DMS53 (cell line): Measurements from ENCODE around the gene FBXW4.

Experiments used
- DNase-seq: peaks from one replicate; lab custom pipeline; 2025; lab: John Stamatoyannopoulos, UW

The FBXW4 gene

DNA sequence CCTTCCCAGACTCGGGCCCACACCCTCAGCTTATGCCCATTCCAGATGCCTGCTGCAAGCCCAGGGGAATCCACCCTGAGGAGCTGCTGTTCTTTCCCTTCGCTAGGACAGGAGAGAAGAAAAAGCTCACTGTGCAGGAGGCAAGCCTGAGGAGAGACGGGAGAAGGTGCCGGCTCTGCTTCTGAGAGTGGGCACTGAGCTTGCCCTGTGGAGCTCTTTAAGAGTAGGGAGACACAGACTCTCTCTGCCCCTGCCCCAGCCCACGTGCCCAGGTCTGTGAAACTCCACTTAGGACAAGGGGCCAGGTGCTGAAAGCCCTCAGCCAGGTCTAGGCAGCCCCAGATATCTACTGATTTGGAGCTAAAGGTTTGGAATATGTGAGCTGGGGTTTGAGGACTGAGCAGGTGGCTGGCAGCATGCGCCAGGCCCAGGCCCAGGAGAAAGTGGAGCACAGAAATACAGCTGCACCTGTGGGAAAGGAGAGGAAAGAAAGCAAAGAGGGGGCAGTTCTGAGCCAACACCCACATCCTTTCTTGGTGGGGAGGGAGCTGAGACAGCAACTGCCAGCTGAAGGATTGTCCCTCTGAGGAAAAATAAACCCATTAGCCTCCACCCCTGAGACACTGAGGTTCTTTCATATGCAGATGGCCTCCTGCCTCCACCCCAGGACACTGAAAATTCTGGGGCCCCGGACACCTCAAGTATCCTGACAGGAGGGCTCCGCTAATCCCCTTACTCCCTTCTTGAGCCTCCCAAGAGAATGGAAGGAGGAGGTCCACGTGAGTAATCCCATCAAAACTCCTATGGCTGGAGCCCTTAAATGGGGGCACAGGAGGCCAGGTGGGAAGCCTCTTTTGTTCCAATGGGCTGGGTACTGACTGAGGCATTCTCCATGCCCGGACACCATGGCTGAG, 114.2 kb downstream of the FBXW4 start:
- DNase-seq, result no peak

DNA sequence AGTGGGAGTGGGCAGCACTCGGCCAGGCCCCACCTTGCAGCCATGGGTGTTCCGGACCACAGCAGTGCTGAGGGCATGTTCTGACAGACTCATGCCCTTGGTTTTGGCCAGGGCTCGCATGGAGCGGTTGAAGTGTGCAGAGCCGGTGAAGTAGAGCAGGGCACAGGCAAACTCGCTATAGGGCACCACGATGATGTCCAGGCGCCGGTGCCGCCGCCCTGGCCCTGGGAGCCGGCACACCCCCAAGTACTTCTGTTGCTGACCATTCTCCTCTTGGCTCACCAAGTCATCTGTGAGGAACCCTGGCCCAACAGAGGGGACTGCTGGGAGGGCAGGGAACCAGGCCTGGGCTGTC, 115.5 kb downstream of the FBXW4 start:
- DNase-seq, result no peak

DNA sequence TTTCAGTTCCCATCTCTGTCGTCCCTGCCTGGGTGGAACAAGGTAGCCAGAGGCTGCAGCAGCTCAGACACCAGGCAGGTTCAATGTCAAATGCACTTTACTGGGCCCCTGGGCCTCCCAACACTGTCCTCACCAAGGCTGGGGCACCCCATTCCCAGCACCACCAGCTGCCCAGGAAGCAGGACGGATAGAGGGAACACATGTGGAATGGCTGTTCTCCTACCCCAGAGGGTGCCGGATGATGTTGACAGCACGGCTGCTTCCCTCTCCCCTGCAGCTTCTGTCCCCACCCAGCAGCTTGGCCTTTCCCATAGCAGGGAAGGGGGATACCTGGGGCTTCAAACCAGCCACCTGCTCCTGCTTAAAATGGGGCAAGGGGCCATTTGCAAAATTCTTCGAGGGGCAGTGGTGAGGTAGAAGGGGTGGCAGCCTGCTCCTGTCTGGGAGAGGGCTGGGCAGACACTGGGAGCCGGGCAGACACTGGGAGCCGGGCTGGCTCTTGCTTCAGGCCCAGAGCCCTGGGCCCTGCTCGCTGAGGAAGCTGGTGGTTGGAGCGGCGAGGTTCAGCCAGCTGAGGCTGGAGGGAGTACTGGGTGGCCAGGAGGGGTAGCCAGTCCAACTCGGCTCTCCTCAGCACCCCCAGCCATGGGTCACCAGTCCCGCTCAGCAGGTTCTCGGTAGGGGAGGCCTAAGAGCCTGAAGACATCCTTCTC, 116.0 kb downstream of the FBXW4 start:
- no peak for DNase-seq

DNA sequence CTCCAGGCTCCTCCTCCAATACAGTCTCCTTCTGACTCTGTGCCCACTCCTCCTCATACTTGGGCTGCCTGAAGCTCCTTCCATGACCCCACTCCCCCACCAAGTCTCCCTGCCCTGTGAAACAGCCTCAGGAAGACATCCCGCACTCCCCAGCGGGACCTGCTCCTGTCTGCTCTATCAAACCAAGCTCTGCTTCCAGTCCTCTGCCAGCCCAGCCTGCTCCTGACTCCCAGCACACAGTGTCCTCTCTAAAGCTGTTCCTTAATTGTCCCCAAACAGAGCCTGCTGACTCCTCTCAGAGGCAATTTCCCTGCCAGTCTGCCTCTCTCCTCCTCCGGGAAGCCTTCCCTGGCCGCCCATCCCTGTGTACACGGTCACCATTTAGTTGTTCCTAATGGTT, 116.8 kb downstream of the FBXW4 start:
- DNase-seq, result no peak

DNA sequence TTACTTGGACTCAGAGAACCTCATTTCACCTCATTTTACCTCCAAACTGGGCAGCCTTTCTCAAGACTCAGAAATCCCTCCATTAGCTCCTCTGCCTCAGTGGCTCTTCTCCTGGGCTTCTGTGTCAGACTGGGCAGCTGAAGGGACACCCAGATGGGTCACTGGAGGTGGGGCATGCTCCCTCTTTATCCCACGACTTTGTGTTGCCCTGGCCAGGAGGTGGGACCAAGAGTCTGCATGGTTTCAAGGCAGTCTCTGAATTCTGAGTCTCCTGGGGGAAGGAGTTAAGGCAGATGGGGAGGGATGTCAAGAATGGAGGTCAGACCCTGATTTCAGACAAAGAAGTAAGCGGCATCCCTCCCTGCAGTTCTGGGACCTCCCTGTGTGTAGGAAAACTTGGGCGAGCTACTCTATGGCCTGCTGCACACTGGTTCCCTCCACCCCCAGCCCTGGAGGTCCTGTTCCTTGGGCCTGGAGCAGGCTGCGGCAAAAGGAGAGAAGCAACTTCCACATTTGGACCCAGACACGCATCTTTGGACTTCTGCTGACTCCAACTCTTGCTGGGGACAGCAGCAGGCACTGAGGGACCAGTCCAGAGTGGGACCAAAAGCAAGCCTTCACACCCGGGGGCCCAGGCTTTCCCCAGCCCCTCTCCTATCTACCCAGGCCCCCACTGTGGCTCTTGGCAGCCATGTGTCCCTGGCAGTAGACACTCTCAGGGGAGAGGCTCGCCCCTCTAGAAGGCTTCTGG, 117.7 kb downstream of the FBXW4 start:
- DNase-seq, result no peak

DNA sequence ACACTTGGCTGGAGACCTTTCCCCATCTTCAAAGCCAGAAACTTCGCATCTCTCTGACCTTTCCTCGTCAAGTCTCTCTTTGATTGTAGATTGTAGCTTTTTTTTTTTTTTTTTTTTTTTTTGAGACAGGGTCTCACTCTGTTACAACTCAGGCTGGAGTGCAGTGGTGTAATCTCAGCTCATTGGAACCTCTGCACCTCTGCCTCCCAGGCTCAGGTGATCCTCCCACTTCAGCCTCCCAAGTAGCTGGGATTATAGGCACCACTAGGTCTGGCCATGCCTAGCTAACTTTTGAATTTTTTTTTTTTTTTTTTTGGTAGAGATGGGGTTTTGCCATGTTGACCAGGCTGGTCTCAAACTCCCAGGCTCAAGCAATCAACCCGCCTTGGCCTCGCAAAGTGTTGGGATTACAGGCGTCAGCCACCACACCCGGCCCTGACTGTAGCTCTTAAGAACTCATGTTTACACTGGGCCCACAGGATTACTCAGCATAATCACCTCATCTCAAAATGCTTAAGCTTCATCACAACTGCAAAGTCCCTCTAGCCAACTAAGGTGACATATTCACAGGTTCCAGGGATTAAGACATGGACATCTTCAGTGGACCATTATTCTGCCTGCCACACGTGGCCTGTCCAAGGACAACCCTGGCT, 118.6 kb downstream of the FBXW4 start:
- DNase-seq, result peak; percentile 40

DNA sequence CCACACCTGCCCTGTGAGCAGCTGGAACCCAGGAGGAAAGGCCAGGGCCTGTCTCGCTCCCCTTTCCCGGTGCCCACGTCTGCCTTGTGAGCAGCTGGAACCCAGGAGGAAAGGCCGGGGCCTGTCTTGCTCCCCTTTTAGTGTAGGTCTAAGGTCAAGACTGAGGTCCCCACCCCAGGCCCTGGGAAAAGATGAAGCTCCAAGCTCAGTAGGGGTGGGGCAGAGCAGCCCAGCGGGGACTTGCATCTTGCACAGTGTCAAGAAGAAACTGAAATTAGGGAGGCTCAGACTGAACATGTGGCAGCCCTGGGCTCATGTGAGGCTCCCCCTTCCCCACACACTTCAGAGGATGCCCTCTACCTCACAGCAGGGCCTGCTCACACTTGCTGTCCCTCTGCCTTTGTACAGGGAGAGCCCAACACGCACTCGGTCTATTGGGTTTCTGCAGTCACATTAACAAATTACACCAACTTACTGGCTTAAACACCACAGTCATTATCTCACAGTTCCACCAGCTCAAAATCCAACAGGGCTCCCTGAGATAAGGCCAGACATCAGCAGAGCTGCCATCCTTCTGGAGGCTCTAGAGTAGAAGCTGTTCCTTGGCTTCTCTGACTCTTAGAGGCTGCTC, 119.3 kb downstream of the FBXW4 start:
- DNase-seq, result no peak

DNA sequence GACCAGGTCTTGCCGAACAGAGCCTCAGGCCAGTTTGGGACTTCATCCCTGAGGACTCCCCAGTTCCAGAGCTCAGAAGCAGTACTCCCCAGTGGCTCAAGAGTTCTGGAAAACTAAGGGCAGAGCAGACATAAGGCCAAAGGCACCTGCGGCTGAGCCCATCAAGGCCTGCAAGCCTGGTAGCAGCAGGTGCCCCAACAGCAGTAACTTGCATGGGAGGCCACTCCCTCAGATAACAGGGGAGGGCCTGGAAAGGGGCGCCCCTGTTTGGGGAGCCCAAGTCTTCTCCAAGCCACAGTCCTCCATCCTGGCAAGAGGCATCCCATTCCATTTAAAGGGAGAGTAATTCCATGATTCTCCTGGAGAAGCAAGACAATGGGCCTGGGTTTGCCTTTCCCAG, 119.9 kb downstream of the FBXW4 start:
- DNase-seq, result no peak

DNA sequence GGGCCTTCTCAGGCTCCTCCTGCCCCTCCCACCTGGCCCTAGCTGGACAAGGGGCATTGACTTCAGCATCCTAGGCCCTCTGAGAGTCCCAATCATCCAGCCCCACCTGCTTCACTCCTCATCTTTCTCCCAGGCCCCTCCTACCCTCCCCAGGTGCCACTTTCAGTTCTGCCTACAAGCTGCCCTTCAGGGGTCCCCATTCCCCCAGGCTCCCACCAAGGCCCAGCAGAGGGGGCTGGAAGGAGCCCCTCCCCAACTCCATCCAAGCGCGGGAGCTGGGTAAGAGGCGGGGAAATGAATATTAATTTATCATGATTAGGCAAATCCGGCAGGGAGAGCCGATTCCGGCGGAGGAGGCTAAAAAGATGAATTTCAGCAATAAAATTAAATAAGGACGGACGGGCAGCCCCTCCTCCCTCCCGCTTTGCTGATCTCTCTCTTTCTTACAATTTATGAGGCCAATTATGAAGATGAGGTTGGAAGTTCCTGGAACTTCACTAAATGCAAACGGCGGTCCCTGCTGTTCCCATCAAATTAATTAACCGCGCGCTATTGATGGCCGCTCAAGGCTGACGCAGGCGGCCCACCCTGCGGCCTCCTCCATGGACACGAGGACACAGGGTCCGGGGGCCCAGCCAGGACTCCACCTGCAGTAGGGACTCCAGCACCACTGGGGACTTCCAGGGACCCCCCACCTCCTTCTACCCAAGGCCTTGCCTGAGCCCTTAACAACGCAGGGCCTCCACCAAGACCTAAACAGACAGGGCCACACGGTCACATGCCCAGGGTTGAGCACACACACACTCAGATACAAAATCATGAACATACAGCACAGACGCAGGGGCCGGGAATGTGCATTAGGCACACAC, 120.9 kb downstream of the FBXW4 start:
- DNase-seq, result no peak

DNA sequence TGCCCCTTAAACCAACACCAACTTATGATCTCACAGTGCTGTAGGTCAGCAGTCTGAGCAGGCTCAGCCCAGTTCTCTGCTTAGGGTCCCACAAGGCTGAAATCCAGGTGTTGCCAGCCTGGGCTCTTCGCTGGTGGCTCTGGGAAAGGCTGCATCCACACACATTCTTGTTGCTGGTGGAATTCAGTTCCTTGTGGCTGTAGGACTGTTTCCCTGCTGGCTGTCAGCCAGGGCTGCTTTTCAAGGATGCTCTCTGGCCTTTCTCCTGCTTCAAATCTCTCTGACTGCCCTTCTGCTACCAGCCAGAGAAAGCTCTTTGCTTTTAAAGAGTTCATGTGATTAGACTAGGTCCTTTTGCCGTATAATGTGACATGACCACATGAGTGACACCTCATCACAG, 122.2 kb downstream of the FBXW4 start:
- DNase-seq, result peak; percentile 25

DNA sequence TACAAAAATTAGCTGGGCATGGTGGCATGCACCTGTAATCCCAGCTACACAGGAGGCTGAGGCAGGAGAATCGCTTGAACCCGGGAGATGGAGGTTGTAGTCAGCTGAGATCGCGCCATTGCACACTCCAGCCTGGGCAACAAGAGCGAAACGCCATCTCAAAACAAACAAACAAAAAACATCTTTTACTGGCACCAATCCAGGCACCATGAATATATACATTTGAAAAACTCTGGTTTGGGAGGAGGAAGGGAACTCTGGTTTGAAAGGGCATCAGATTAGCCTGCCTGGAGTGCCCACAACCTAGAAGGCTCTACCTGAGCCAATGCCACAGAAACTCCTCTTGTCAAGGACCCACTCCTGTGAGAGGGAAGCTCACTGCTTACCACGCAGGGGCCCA, 122.8 kb downstream of the FBXW4 start:
- no peak for DNase-seq

DNA sequence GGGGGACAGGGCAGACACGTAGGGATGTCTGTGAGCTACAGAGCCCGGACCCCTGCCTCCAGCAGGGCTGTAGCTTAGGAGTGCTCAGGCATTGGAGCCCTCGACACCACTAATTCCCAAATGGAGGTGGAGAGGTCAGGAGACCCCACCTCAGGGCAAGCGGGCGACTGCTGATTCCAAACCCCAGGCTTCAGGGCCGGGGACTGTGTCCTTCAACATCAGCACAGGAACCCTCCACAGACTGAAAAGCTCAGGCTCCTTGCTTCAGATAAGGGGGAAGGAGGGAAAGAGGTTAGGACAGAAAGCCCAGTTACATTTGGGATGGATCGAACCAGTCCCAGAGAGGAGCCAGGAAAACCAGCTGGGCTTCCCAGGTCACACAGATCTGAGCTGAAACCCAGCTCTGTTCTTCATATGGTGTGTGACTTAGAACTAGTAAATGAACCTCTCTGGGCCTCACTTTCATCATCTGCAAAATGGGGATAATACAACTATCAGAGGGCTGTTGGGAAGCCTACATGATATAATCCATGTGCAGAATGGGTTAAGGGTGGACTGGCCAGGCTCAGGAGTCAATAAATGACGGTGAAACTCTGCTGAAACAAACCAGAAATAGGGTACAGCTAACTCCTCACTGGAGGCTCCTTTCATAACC, 123.6 kb downstream of the FBXW4 start:
- DNase-seq, result no peak

DNA sequence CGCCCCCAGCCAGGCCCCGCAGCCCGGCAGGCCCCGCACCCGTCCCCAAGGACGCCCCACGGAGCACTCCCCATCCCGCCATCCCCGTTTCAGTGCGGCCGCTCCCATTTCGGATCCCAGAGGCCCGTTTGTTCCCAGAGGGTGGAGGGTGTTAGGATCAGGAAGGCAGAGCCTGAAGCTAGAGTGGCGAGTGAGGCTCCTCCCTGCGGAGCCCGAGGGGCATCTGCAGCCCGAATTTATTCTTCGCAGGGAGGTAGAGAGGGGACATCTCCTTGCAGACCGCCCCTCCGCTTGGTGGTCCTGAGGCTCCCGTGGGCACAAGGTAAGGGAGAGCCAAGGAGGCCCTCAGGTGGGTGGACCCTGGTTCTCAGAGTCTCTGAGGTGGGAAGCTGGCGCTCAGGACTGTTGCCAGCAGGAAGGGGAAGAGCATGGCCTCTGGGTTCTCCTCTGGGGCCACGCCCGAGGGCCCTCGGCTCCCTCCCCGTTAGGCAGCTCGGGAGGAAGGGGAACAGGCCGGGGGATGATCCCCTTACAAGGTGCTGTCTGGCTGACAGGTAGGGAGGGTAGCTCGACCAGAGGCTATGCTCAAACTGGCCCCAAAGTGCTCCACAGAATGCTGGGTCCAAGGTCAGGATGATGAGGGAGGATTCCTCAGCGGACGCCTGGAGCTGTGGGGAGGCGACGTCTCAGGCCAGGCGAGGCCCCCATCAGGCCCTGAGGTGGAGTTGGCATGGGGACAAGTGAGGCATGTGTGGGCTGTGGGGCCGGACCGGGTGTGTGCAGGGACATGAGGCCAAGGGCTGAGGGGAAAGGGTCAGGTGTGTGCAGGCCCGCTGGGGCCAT, 124.3 kb downstream of the FBXW4 start:
- peak; percentile 70 for DNase-seq

DNA sequence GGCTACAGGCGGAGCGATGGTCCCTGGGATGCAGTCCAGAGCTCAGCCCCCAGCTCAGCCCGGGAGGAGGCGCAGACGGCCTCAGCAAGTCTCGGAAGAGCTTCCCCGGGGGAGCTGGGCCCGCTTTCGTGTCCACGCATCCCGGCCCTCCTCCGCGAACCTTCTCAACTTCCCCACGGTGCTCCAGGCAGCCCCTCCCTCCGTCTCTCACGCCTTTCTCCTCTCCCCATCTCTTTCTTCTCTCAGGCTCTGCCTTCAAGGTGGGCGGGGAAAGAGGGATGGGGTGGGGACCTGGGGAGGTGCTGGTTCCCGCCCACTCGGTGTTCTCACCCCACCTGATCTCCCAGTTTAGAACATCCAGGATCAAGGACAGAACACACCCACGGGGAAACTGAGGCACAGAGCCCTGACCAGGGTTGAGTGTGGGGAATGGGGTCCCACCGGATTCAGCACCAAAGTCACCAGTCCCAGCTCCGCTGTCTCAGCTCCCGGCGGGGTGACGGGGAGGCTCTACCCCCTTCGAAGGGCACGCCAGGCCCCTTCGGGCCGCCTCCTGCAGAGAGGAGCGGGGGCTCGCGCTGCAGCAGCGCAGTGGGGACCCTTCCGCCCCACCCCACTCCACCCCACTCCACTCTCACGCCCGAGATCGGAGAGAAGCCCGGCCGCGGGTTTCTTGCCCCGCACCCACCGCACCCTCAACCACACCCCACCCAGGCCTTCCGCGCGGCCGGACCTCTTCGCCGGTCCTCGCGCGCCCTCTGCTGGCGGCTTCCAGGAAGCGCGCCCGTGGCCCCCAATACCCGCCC, 125.1 kb downstream of the FBXW4 start:
- peak; percentile 79 for DNase-seq

DNA sequence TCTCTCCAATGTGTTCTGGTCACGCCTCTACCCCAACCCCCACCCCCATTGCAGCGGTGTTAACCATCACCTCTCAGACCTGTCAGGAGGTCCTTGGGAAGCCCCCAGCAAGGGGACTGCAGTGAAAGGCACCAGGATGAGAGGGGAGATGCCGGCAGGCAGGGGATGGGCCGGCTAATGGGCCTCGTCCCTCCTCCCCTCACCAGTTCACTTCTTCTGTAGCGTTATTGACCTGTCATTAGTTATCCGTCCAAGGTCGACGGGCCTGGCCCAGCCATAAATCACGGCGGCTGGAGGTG, 125.7 kb downstream of the FBXW4 start:
- DNase-seq, result no peak

DNA sequence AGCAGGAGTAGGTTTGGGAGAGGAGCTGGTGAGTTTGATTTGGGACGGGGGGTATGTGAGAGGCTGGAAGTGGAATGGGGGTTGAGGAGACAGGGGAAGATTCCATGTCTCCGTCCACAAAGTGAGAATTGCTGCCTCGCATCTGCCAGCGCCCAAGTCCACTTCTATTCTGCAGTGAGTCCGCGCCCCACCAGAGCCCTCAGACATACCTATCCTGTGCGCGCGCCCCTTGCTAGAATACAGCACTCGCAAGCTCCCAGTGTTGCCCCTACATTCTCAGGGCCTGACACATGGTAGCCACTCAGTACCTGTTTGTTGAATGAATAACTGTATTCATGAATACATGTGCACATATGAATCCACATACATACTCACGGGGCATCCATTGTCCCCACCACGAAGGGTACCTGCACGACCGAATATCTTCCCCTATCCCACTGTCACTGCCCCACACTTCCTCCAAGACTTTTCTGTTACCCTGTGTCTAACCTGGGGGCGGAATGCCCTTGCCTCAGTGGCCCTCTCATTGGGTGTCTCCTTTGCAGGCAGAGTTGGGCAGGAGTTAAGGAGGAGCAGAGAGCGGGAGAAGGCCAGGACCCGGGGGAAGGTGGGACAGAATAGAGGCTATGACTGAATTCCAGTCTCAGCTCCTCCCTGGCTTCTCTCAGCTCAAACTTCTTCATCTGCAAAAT, 126.8 kb downstream of the FBXW4 start:
- no peak for DNase-seq

DNA sequence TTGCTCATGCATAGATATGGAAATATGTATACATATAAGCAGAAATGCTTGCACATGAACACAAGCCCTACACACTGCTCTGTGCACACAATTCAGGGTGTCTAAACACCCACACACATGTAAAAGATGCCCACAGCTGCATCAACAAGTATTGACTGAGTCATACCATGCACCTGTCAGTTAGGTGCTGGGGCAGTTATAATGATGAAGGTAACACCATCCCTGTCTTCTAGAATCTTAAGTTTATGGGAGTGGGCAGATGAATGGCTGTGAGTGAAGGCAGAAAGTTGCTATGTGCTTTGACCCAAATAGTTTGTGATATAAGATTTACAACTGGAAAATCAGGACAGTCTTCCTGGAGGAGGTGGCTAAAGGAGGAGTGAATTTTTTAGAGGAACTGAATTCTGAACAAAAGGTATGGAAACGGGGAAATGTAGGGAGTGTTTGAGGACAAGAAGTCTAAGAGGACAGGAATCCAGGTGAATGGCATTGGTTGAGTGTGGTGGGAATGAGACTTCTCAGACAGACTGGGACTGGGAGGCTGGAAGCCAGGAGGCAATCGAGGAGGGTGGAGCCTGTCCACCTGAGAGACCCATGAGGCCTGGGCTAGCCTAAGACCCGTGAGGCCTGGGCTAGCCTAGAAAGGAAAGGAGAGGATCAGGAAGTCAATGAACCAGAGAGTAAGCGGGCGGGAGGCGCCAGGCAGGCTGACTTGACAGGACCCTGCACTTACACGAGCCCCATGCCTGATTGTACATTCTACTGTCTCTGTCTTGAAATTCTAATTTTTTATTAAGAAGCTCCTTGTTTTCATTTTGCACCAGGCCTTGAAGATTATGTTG, 127.6 kb downstream of the FBXW4 start:
- peak; percentile 57 for DNase-seq
